Measurements from ENCODE around the gene NACC2.

The NACC2 gene

DNA sequence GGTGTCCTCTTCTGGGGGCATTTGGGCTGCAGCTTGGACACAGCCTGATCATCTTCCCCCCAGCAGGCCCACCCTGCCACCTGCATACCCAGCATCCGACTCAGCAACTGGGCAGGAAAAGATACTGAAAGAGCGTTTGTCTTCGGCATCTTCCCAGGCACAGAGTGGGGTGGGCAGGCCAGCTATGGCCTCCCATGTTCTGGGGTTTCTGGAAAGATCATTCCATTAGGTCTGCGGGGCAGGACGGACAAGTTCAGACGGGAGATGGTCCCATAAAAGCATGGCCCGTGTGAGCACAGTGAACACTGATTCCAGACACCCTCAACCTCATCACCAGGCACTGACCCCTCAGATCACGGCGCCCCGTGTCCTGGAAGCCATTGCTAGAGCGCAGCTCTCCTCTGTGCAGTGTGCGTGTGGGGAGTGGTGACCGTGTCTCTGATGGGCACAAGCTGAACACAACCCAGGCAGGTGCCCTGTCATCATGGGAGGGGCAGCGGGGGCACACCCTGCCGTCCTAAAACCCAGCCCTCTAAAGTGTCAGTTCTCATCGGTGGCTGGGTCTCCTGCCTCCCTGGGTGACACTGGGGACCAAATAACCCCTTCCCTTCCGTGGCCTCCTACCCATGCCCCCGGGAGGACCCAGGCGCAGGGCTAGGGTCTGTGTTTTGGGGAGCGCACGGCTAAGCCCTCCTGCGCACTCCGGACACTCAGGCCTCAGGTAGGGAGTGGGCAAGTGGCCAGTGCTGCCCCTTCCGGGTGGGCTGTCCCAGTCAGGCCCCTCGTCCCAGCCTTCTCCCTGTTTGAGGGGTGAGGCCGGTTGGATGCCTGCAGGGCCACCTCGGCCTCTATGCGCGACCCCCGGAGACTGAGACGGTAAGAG is 36.8 kb upstream of the NACC2 start:
- no peak for DNase-seq (ENCODE audit: low spot score)

GRCh38 chr9:136129176-136129575 is 34.1 kb upstream of the NACC2 start:
- no peak for DNase-seq (ENCODE audit: low spot score)

- no peak for DNase-seq (ENCODE audit: low spot score)
Observed at GRCh38 chr9:136128436-136128835, 33.3 kb upstream of the NACC2 start.

- DNase-seq (ENCODE audit: low spot score), result no peak
Observed at GRCh38 chr9:136127313-136127712, 32.2 kb upstream of the NACC2 start.

GRCh38 chr9:136124976-136125692 is 30.0 kb upstream of the NACC2 start:
- DNase-seq (ENCODE audit: low spot score), result no peak

DNA sequence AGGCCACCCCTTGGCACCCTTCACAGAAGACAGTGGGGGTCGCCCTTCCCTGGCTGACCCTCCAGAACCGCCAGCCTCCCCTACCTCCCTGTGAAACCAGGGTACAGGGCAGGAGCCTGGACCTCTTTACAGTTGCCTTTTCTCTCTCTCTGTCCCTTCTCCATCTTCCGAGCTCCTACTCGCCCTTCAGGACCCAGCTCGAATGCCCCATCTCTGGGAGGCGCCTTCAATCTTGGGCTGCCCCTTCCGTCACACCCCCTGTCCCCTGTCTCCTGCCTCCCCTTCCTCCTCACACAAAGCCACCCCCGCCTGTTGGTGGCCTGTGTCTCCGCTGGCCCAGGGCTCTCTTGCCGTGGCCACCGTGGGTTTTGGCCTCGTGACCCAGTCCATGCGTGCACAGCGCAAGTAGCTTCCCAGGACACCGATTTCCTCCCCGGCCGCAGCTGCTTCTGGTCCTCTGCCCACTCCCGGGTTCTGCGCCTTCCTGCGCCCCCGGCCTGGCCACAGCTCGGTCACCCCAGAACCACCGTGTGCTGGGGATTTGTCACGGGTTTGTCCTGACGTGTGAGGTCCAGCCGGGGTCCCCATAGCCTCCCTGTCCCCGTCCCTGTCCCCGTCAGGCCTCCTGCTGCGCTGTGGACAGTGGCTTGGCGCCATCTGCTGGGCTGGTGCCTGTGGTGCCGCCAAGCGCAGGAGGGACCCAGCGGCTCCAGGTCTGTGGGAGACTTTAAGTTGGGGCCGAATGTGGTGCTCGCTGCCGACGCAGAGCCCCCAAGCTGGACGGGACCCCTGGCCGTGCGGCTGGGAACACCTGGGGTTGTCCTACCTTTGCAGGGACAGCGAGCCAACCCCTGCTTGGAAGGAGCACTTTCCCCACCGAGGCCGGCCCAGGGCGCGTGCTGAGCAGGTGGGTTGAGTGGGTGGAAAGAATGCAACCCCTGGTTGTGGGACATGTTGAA is 27.6 kb upstream of the NACC2 start:
- peak; percentile 62 for DNase-seq (ENCODE audit: low spot score)

GRCh38 chr9:136121801-136122200 is 26.7 kb upstream of the NACC2 start:
- DNase-seq (ENCODE audit: low spot score), result no peak

DNA sequence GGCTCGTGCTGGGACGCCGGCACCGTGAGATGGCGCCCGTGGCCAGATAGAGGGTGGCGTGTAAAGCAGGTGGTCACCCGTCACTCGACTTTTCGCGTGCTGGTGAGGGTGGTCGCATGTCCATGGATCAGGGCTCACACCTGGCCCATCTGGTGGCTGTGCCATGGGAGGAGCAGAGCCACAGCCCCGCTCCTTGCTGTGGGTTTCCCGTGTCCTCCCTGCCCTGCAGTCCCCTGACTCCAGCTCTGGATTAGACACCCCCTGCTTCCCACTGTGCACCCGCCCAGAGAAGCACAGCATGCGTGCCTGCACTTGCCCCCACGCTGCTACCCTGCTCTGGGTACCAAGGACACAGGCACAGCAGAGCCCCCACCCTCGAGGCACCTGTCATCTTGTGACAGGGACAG is 25.4 kb upstream of the NACC2 start:
- DNase-seq (ENCODE audit: low spot score), result no peak

DNA sequence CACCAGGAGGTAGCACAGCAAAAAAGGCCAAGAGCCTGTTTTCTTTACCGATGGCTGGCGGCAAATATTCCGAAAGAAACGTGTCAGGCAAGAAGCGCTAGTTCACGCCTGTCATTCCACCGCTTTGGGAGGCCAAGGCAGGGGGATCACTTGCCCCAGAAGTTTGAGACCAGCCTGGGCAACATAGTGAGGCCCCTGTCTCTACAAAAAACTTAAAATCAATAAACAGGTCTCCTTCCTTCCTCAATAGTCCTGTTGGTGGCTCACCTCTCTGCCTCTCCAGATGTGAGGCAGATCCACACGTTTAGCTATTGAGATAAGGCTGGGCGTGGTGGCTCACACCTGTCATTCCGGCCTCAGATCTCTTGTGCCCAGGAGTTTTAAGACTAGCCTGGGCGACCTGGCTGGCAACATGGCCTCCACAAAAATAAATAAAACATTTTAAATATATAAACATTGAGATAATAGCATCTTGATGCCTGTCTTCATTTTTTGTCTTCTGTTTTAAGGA is 24.8 kb upstream of the NACC2 start:
- no peak for DNase-seq (ENCODE audit: low spot score)

- DNase-seq (ENCODE audit: low spot score), result peak; percentile 48
Observed at GRCh38 chr9:136119061-136119882, 24.2 kb upstream of the NACC2 start.

DNA sequence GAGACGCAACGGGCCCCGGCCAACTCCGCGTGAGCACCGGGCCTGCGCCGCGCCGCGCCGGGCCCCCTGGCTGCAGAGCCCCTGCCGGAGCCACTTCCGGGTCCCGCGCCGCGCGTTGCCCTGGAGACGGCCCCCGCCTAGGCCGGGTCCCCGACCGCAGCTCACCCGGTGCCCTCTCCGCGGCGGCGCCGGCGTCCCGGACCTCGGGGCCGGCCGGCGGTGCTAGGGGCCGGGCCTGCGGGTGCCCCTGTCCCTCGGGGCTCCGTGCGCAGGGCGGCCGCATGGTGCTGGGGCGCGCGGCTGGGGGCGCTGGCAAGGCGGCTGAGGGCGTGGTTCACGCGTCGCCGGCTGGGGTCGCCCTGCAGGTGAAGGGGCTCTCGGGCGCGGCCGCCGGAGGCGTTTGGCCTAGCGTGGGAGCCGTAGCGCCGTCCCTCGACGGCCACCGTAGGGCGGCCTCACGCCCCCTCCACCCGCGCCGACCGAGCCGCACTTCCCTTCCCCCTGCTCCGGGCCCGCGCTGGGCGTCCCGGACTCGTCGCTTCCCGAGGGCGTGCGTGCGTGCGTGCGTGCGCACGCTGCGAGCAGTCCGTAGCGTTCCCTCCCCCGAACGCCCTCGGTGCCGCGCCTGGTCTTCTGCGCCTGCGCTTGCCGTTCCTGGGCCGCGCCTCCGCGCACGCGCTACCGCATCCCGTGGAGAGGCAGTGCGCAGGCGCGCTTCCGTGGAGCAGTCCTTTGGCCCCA is 23.4 kb upstream of the NACC2 start, which contains the start of gene TMEM250:
Gene TMEM250 (minus strand): TSS at position 556 of the 741 bp plus-strand sequence. CDS start 1,975 bp downstream, outside the sequence.
- DNase-seq (ENCODE audit: low spot score), result peak; percentile 95

DNA sequence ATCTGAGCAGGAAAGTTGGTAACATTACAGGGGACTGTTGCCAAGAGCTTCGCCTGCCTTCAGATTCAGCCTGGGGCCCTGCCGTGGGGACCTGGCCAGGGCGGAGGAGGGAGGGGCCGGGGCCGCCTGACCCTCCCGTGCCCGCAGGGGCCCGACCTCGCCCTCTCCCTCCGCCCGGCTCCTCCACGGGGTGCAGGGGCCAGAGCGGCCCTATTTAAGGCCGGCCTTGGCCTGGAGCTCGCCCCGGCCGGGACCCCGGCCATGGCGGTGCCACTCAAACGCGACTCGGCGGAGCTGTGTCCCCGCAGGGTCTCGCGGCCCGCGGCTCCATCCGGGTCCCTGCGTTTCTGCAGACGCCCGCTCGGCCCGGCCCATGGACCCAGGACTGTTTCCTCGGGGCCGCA is 22.8 kb upstream of the NACC2 start:
- DNase-seq (ENCODE audit: low spot score), result no peak

GRCh38 chr9:136117291-136117915 is 22.3 kb upstream of the NACC2 start:
- DNase-seq (ENCODE audit: low spot score), result no peak

DNA sequence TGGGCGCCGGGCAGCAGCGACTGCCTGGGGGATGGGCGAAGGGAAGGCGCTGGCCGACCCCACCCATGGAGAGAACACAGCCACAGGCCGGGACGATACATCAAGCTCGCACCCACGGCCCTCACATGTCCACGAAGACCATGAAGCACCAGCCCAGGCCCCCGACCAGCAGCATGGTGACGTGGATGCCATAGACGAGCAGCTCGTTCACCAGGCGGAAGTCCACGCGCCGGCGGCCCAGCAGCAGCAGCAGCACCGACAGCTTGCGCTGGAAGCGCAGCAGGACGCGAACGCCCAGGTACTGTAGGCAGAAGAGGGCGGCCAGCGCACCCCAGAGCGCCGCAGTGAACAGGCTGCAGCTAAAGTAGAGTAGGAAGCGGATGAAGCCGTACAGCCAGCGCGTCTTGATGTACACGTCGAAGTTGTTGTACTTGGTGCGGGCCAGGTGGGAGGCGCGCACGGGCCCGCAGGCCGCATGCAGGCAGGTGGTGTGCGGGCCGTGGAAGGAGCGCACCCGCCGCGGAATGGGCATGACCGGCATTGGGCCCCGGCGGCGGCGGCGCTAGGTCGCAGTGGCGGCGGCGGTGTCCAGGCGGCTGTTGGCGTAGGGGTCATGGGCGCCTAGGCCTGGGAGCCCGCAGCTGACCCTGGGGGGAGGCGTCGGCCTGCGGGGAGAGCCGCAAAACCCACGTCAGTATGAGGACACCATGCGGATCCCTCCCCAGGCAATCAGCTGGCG is 21.4 kb upstream of the NACC2 start:
- DNase-seq (ENCODE audit: low spot score), result no peak

GRCh38 chr9:136115641-136116359 is 20.7 kb upstream of the NACC2 start:
- no peak for DNase-seq (ENCODE audit: low spot score)

GRCh38 chr9:136115206-136115605 is 20.1 kb upstream of the NACC2 start:
- DNase-seq (ENCODE audit: low spot score), result no peak

- no peak for DNase-seq (ENCODE audit: low spot score)
Observed at GRCh38 chr9:136114610-136115009, 19.5 kb upstream of the NACC2 start.

DNA sequence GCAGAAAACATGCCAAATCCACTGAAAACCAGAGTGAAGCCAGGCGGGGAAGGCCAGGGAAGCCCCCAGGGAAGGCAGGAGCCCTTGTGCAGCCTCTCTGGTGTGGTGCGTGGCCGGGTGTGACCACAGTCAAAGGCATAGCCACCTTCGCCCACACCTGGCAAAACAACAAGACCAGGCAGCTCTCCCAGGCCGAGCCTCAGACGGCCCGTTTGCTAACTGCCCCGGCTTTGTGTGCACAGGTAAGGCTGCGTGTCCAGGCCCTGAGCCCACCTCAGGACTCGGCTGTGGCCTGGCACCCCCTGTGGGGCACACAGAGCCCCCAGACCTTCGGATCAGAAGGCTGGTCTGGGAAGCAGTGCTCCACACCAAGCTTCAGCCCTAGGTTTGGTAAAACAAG is 17.5 kb upstream of the NACC2 start:
- no peak for DNase-seq (ENCODE audit: low spot score)
